ENCODE data around the gene GUCA1C.
A peak's percentile ranks its signal among the peaks of the same experiment; 100 is the strongest.

Gene GUCA1C

GRCh38 chr3:108914774-108915641 is 38.7 kb downstream of the GUCA1C start:
- peak; percentile 36 for DNase-seq (ENCODE audit: extremely low read depth, low read depth)
- H3K4me3 ChIP-seq (replicated peaks; ENCODE audit: low read depth, low read length), result no peak overlapping the region
- TF ChIP-seq, protein P1, sequence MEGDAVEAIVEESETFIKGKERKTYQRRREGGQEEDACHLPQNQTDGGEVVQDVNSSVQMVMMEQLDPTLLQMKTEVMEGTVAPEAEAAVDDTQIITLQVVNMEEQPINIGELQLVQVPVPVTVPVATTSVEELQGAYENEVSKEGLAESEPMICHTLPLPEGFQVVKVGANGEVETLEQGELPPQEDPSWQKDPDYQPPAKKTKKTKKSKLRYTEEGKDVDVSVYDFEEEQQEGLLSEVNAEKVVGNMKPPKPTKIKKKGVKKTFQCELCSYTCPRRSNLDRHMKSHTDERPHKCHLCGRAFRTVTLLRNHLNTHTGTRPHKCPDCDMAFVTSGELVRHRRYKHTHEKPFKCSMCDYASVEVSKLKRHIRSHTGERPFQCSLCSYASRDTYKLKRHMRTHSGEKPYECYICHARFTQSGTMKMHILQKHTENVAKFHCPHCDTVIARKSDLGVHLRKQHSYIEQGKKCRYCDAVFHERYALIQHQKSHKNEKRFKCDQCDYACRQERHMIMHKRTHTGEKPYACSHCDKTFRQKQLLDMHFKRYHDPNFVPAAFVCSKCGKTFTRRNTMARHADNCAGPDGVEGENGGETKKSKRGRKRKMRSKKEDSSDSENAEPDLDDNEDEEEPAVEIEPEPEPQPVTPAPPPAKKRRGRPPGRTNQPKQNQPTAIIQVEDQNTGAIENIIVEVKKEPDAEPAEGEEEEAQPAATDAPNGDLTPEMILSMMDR (IDR thresholded peaks at IDR 0.05; ENCODE audit: low read depth, low read length, missing control alignments), result peak; percentile 76

DNA sequence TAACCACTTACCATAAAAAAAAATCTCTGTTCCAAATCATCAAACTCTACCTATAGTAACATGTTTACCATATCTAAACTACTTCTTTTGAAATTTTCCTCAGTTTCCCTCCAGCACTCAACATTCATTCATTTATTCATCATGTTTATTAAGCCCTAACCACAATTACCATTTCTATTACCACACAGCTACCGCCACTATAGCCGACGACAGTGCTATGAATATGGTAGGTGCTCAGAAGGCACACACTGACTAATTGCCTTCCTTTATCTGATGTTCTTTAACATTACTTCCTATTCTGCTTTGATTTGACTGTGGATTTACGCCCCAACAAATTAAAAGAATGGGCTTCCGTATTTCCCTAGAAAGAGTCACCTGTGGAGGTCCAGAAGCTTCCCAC is 43.9 kb downstream of the GUCA1C start:
- TF ChIP-seq, protein P1 (IDR thresholded peaks at IDR 0.05; ENCODE audit: low read depth, low read length, missing control alignments), result no peak
- DNase-seq (ENCODE audit: extremely low read depth, low read depth), result no peak
- H3K4me3 ChIP-seq (replicated peaks; ENCODE audit: low read depth, low read length), result no peak overlapping the region

DNA sequence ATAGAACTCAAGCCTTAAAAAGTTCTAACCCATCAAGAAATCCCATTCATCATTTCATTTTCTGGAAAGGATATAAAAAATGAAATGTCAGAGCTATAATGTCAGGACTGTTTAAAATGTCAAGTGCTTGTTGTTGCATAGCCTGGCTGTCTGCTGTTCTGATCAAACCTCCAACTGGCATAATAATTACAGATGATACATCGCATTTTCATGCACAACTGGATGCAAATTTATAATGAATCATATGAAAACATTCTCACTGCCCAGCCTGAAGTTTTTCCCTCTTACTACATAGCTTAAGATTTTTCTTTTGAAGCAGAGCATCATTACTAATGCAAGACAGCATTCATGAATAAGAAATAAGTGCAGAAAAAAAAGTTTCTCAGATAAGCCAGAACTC is 46.5 kb downstream of the GUCA1C start:
- TF ChIP-seq, protein P1 (IDR thresholded peaks at IDR 0.05; ENCODE audit: low read depth, low read length, missing control alignments), result no peak
- no peak for DNase-seq (ENCODE audit: extremely low read depth, low read depth)
- no peak overlapping the region for H3K4me3 ChIP-seq (replicated peaks; ENCODE audit: low read depth, low read length)

DNA sequence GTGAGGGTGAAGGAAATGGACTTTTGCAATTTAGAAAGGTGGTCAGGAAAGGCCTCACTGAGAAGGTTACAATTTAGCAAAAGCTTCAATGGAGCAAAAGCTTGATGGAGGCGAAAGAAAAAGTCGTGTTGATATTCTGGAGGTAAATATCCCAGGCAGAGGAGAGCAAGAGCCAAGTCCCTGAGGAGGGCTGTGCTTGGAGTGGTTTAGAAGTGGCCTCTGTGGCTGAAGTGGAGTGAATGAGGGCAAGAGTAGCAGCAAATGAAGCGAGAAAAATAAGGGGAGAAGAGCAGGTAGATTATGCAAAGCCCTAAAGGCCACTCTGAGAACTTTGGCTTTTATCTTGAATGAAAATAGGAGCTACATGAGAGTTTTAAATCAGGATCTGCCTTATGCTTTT is 54.1 kb downstream of the GUCA1C start:
- TF ChIP-seq, protein P1 (IDR thresholded peaks at IDR 0.05; ENCODE audit: low read depth, low read length, missing control alignments), result no peak
- no peak overlapping the region for H3K4me3 ChIP-seq (replicated peaks; ENCODE audit: low read depth, low read length)
- no peak for DNase-seq (ENCODE audit: extremely low read depth, low read depth)

DNA sequence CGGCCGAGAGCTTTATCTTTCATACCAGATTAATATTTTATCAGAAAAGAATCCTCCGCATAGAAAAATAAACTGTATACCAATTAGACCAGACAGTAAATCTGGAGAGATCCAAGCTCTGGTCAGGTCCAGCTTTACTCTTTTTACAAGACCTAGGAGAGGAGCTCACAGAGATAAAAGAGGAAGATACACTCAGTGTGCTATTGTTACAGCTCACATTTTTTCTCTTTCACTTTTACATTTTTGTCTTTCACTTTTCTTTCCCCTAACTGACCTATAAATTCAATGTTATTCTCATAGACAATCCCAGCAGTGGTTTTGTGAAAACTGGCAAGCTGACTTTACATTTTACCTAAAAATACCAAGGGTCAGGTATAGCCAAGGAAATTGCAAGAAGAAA is 55.8 kb downstream of the GUCA1C start:
- H3K4me3 ChIP-seq (replicated peaks; ENCODE audit: low read depth, low read length), result no peak overlapping the region
- TF ChIP-seq, protein P1 (IDR thresholded peaks at IDR 0.05; ENCODE audit: low read depth, low read length, missing control alignments), result no peak
- no peak for DNase-seq (ENCODE audit: extremely low read depth, low read depth)

- DNase-seq (ENCODE audit: extremely low read depth, low read depth), result no peak
- TF ChIP-seq, protein P1 (IDR thresholded peaks at IDR 0.05; ENCODE audit: low read depth, low read length, missing control alignments), result no peak
- no peak overlapping the region for H3K4me3 ChIP-seq (replicated peaks; ENCODE audit: low read depth, low read length)
Measured at GRCh38 chr3:108894981-108895380, 58.7 kb downstream of the GUCA1C start.
